HepG2 (cell line): ENCODE results near the gene C6orf62. TPM values are rescaled to one million over a fixed set of nuclear protein-coding genes. Genes with fewer than 3 reads are reported as not detected.
A peak's percentile ranks its signal among the peaks of the same experiment; 100 is the strongest.

Source experiments
- ATF5 ChIP-seq: sonication (generic); formaldehyde crosslinking; IDR thresholded peaks from 2 replicates; pipeline ENCODE4 v1.4.0; 2020; ENCODE audit warnings: mild to moderate bottlenecking, low read depth, missing genetic modification reagents
- ESRRA ChIP-seq: sonication (generic); formaldehyde crosslinking; IDR thresholded peaks from 2 replicates; pipeline ENCODE4 v1.5.1; 2020; ENCODE audit warnings: mild to moderate bottlenecking, low read depth, missing genetic modification reagents
- GLMP ChIP-seq: sonication (generic); formaldehyde crosslinking; IDR thresholded peaks from 2 replicates; pipeline ENCODE4 v1.9.0; 2021; ENCODE audit warnings: missing genetic modification reagents, mild to moderate bottlenecking, borderline replicate concordance
- KDM1A ChIP-seq: IDR thresholded peaks from 2 replicates; pipeline ENCODE4 v1.6.1; 2016; ENCODE audit warnings: missing compliant biosample characterization
- MEIS2 ChIP-seq: sonication (generic); formaldehyde crosslinking; IDR thresholded peaks from 2 replicates; pipeline ENCODE4 v1.9.0; 2021; ENCODE audit warnings: mild to moderate bottlenecking, missing genetic modification reagents
- MNT ChIP-seq: fragments of 450-650 bp; IDR thresholded peaks from 2 replicates; pipeline ENCODE4 v1.6.1; 2016
- PAWR ChIP-seq: sonication (generic); formaldehyde crosslinking; IDR thresholded peaks from 2 replicates; pipeline ENCODE4 v1.4.0; 2020; ENCODE audit warnings: missing genetic modification reagents, mild to moderate bottlenecking, borderline replicate concordance
- RCOR2 ChIP-seq: IDR thresholded peaks from 2 replicates; pipeline ENCODE4 v1.6.1; 2016; ENCODE audit warnings: missing biosample characterization, missing genetic modification reagents
- STAT5B ChIP-seq: sonication (generic); formaldehyde crosslinking; IDR thresholded peaks from 2 replicates; pipeline ENCODE4 v1.4.0; 2020; ENCODE audit warnings: missing genetic modification reagents
- TRIM24 ChIP-seq: sonication (generic); formaldehyde crosslinking; IDR thresholded peaks from 2 replicates; pipeline ENCODE4 v1.8.0; 2022; ENCODE audit warnings: mild to moderate bottlenecking, missing genetic modification reagents
- ZFP90 ChIP-seq: sonication (generic); formaldehyde crosslinking; IDR thresholded peaks from 2 replicates; pipeline ENCODE4 v1.8.0; 2022; ENCODE audit warnings: missing genetic modification reagents, mild to moderate bottlenecking, inconsistent platforms, borderline replicate concordance
- ZFYVE20 ChIP-seq: sonication (generic); formaldehyde crosslinking; IDR thresholded peaks from 2 replicates; pipeline ENCODE4 v1.8.0; 2023; ENCODE audit warnings: low read depth, mild to moderate bottlenecking, moderate library complexity, missing genetic modification reagents, borderline replicate concordance
- ZNF24 ChIP-seq: fragments of 450-650 bp; IDR thresholded peaks from 2 replicates; pipeline ENCODE4 v1.6.1; 2017; ENCODE audit warnings: antibody characterized with exemption, mild to moderate bottlenecking
- ZNF264 ChIP-seq: sonication (generic); formaldehyde crosslinking; IDR thresholded peaks from 2 replicates; pipeline ENCODE4 v1.4.0; 2020; ENCODE audit warnings: missing genetic modification reagents
- ZNF329 ChIP-seq: sonication (generic); formaldehyde crosslinking; IDR thresholded peaks from 2 replicates; pipeline ENCODE4 v1.9.0; 2021; ENCODE audit warnings: low read depth, mild to moderate bottlenecking, missing genetic modification reagents
- ZNF383 ChIP-seq: sonication (generic); formaldehyde crosslinking; IDR thresholded peaks from 2 replicates; pipeline ENCODE4 v1.4.0; 2020; ENCODE audit warnings: missing genetic modification reagents, mild to moderate bottlenecking, borderline replicate concordance
- ZNF513 ChIP-seq: sonication (generic); formaldehyde crosslinking; conservative IDR thresholded peaks from 2 replicates; pipeline ENCODE4 v1.5.0; 2020; ENCODE audit warnings: missing genetic modification reagents
- ZNF572 ChIP-seq: sonication (generic); formaldehyde crosslinking; IDR thresholded peaks from 2 replicates; pipeline ENCODE4 v1.5.1; 2020; ENCODE audit warnings: mild to moderate bottlenecking, missing genetic modification reagents
- polyA plus RNA-seq, 8 experiments: library from polyadenylated mRNA; depleted of rRNA in 3 of 8; stranded (reverse) in 7 of 8; unstranded in 1 of 8; fragments of >200 nt; fragmentation: Illumina TruSeq in 4 of 8; extraction: Trizol in 4 of 8; gene quantifications; 2 replicates each; pipeline versions ENCODE4 v1.2.1 to v1.2.3, GENCODE V29; 2011 to 2016; ENCODE audit warnings: low read depth in 4 of 8, missing spikeins in 1 of 8, mixed read lengths in 1 of 8; ENCODE audit not compliant: insufficient read depth in 1 of 8
- total RNA-seq, 5 experiments: library from RNA; depleted of rRNA; stranded (reverse); fragments of >200 nt; fragmentation: Illumina TruSeq; extraction: Trizol; gene quantifications; 2 replicates each; pipeline ENCODE4 v1.2.3, GENCODE V29; 2016; ENCODE audit warnings: low read depth in 1 of 5
- TF ChIP-seq, protein P1 (sequence below): IDR thresholded peaks from 2 replicates; pipeline ENCODE4 v1.6.1; 2016; ENCODE audit warnings: low read depth
- TF ChIP-seq, protein P2 (sequence below): sonication (generic); formaldehyde crosslinking; IDR thresholded peaks from 2 replicates; pipeline ENCODE4 v1.5.1; 2020; ENCODE audit warnings: missing genetic modification reagents, mild to moderate bottlenecking, borderline replicate concordance

Gene C6orf62
- total and polyA plus RNA-seq, 2 of the 13 experiments (the other 11 are each of a cell fraction or from before 2014, with no cell fraction given), result 54.8 to 90.4 TPM

DNA sequence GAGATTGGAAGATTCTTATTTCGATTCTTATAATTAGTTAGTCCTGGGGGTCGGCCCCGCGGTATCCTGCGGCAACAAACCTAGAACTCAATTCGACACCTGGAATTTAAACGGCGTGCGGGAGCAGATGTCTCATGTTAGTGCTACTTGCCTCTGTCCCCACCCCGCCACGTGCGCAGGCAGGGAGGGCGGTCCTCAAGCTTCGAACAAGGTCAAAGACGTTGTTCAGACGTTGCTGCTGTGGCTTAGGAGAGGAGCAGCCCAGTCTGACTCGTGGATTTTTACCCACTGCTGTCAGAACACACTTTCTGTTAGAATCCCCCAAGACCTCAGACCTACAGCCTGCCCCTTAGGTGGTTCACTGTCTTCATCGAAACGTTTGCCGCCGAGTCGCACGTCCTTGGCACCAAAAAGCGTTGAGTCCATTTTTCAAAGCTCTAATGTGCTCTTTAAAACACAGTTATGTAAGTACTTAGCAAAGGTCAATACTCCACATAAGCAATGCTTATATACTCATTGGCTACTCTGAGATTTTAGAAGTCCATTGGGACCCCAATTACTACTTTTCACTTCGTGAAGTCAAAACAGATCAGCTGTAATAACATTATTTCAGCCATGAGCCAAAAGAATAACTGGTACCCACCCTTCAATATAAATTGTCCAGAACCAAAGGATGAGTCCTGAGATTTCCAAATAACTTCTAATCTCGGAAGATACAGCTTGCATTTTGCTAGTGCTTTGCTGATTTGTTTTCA is 2.7 kb upstream of the C6orf62 start (continued):
- TF ChIP-seq TRIM24 (CRISPR knock-in tag), result no peak
- TF ChIP-seq GLMP (CRISPR knock-in tag), result no peak
- TF ChIP-seq ZFYVE20, result peak; percentile 94; the same call in 1 of the 2 replicates
- TF ChIP-seq ATF5 (CRISPR knock-in tag), result no peak
- no peak; the same call in 1 of the 2 replicates for TF ChIP-seq ZNF329 (CRISPR knock-in tag)
- peak; percentile 52; the same call in 1 of the 2 replicates for TF ChIP-seq KDM1A
- no peak for TF ChIP-seq PAWR
- no peak for TF ChIP-seq STAT5B (CRISPR knock-in tag)
- no peak for TF ChIP-seq ZNF383 (CRISPR knock-in tag)
- peak; percentile 93 for TF ChIP-seq ESRRA
- no peak for TF ChIP-seq RCOR2
- no peak for TF ChIP-seq ZNF572 (CRISPR knock-in tag)
- TF ChIP-seq ZNF264, result peak; percentile 81
- 0 out of 2 replicates have a peak, but pooled peaks have one; percentile 3 for TF ChIP-seq ZNF24
- 0 out of 2 replicates have a peak, but pooled peaks have one; percentile 58 for TF ChIP-seq MEIS2 (CRISPR knock-in tag)
- TF ChIP-seq MNT, result peak; percentile 90
- TF ChIP-seq ZNF513 (CRISPR knock-in tag), result no peak
- peak; percentile 71; the same call in 1 of the 2 replicates for TF ChIP-seq ZFP90 (CRISPR knock-in tag)
- TF ChIP-seq, protein P1, sequence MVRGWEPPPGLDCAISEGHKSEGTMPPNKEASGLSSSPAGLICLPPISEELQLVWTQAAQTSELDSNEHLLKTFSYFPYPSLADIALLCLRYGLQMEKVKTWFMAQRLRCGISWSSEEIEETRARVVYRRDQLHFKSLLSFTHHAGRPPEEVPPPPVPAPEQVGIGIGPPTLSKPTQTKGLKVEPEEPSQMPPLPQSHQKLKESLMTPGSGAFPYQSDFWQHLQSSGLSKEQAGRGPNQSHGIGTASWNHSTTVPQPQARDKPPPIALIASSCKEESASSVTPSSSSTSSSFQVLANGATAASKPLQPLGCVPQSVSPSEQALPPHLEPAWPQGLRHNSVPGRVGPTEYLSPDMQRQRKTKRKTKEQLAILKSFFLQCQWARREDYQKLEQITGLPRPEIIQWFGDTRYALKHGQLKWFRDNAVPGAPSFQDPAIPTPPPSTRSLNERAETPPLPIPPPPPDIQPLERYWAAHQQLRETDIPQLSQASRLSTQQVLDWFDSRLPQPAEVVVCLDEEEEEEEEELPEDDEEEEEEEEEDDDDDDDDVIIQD (CRISPR knock-in tag), result 0 out of 2 replicates have a peak, but pooled peaks have one; percentile 23
- TF ChIP-seq, protein P2, sequence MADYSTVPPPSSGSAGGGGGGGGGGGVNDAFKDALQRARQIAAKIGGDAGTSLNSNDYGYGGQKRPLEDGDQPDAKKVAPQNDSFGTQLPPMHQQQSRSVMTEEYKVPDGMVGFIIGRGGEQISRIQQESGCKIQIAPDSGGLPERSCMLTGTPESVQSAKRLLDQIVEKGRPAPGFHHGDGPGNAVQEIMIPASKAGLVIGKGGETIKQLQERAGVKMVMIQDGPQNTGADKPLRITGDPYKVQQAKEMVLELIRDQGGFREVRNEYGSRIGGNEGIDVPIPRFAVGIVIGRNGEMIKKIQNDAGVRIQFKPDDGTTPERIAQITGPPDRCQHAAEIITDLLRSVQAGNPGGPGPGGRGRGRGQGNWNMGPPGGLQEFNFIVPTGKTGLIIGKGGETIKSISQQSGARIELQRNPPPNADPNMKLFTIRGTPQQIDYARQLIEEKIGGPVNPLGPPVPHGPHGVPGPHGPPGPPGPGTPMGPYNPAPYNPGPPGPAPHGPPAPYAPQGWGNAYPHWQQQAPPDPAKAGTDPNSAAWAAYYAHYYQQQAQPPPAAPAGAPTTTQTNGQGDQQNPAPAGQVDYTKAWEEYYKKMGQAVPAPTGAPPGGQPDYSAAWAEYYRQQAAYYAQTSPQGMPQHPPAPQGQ (CRISPR knock-in tag), result peak; percentile 91; the same call in 1 of the 2 replicates
